ENCODE data around the gene LRRC53. TPM values are rescaled to one million over a fixed set of nuclear protein-coding genes. Genes with fewer than 3 reads are reported as not detected.

LRRC53 gene
- polyA plus RNA-seq, 2 of the 4 experiments (the other 2 are of a cell fraction), result not detected

- Histone ChIP-seq H3K27ac (no peak overlapping the region), H3K9me3 (no peaks in the 10 kb centered on the region), H3K4me3 (no peak overlapping the region), H3K4me2 (no peak overlapping the region), H3K4me1 (no peaks in the 10 kb centered on the region)
- FAIRE-seq, result no peak
- DNase-seq (ENCODE audit: low read depth in 1 of 2, low spot score in 1 of 2), result no peak
- POLR2A ChIA-PET, result no interaction called here
- CTCF ChIA-PET, result interaction anchor here (1.2 kb wide), 1 partner anchor 263 kb away, joined by 3 read pairs; no protein-coding TSS in a partner anchor
- no peak for ATAC-seq
- 29% methylated on average over 2 of the region's 3 CpGs for WGBS (ENCODE audit: missing lambda C conversion rate)
- TF ChIP-seq CBX2 (IDR thresholded peaks at IDR 0.05; ENCODE audit: borderline replicate concordance, low read depth) (no peak), USF2 (IDR thresholded peaks at IDR 0.05) (no peak), GATA3 (IDR thresholded peaks at IDR 0.05; ENCODE audit: borderline replicate concordance) (no peak), RFX5 (IDR thresholded peaks at IDR 0.05) (no peak), POLR2A (IDR thresholded peaks at IDR 0.05; ENCODE audit: low read length) (no peak), ZSCAN20 (CRISPR knock-in tag; IDR thresholded peaks at IDR 0.05) (no peak), MAFK (IDR thresholded peaks at IDR 0.05; ENCODE audit: partially characterized antibody) (no peak)
Measured at GRCh38 chr1:74470936-74471335, 41.5 kb downstream of the LRRC53 start.

GRCh38 chr1:74470251-74470650, 42.2 kb downstream of the LRRC53 start:
- ChIA-PET CTCF (interaction anchor here (1.2 kb wide), 1 partner anchor 264 kb away, joined by 3 read pairs; no protein-coding TSS in a partner anchor), POLR2A (no interaction called here)
- Histone ChIP-seq H3K4me2 (no peak overlapping the region), H3K4me3 (no peak overlapping the region), H3K4me1 (no peaks in the 10 kb centered on the region), H3K27ac (no peak overlapping the region), H3K9me3 (no peaks in the 10 kb centered on the region)
- ATAC-seq (no peak), FAIRE-seq (no peak), DNase-seq (ENCODE audit: low read depth in 1 of 2, low spot score in 1 of 2) (no peak)
- 6% methylated on average over 3 of the region's 3 CpGs for WGBS (ENCODE audit: missing lambda C conversion rate)
- no peak for TF ChIP-seq NFE2L2 (conservative IDR thresholded peaks at IDR 0.05; ENCODE audit: low read length)
- TF ChIP-seq RNF2 (IDR thresholded peaks at IDR 0.05; ENCODE audit: borderline replicate concordance, low read depth), result no peak
- TF ChIP-seq ZFP36 (IDR thresholded peaks at IDR 0.05; ENCODE audit: borderline replicate concordance, partially characterized antibody), result no peak
- no peak for TF ChIP-seq KDM1A (IDR thresholded peaks at IDR 0.05; ENCODE audit: low read depth)
- no peak for TF ChIP-seq JUN (IDR thresholded peaks at IDR 0.05)
- TF ChIP-seq TP53 (CRISPR knock-in tag; IDR thresholded peaks at IDR 0.05), result no peak
- no peak for TF ChIP-seq FOXS1 (CRISPR knock-in tag; IDR thresholded peaks at IDR 0.05)
- TF ChIP-seq BCL3 (IDR thresholded peaks at IDR 0.05), result no peak
- no peak for TF ChIP-seq CEBPB (IDR thresholded peaks at IDR 0.05)
- TF ChIP-seq CHD4 (IDR thresholded peaks at IDR 0.05; ENCODE audit: borderline replicate concordance), result no peak
- TF ChIP-seq NPAS2 (CRISPR knock-in tag; IDR thresholded peaks at IDR 0.05; ENCODE audit: borderline replicate concordance), result no peak
- no peak for TF ChIP-seq HDAC2 (IDR thresholded peaks at IDR 0.05)
- TF ChIP-seq PHF8 (IDR thresholded peaks at IDR 0.05; ENCODE audit: borderline replicate concordance, low read depth), result no peak
- no peak for TF ChIP-seq MAFK (IDR thresholded peaks at IDR 0.05; ENCODE audit: partially characterized antibody)
- no peak for TF ChIP-seq NR3C1 (IDR thresholded peaks at IDR 0.05)
- TF ChIP-seq MAZ (IDR thresholded peaks at IDR 0.05; ENCODE audit: borderline replicate concordance, low read depth, low read length), result no peak
- no peak for TF ChIP-seq EHF (CRISPR knock-in tag; IDR thresholded peaks at IDR 0.05)
- TF ChIP-seq POLR2AphosphoS2 (conservative IDR thresholded peaks at IDR 0.05; ENCODE audit: low read length), result no peak
- no peak for TF ChIP-seq RCOR1 (IDR thresholded peaks at IDR 0.05; ENCODE audit: low read depth, low read length)
